Lower lobe of right lung (tissue), 2 donors: ENCODE data around the gene BMPR1B. TPM values are rescaled to one million over a fixed set of nuclear protein-coding genes. Genes with fewer than 3 reads are reported as not detected.

Source experiments
- ATAC-seq, 2 donors: fragments of 200-7000 bp; cut with Tn5 transposase; one replicate each; pipeline ENCODE4 v1.9.1; 2020 to 2022; ENCODE audit warnings: mild to moderate bottlenecking in 2 of 2, moderate library complexity in 2 of 2
- DNase-seq: peaks from one replicate; pipeline ENCODE4 v3.0.0-alpha.2; 2020
- H3K27ac ChIP-seq: fragments of 200-600 bp; one replicate; pipeline ENCODE4 v1.8.0; 2022
- H3K27me3 ChIP-seq: fragments of 200-600 bp; one replicate; pipeline ENCODE4 v1.8.0; 2022; ENCODE audit warnings: low read depth
- H3K36me3 ChIP-seq: fragments of 200-600 bp; one replicate; pipeline ENCODE4 v1.8.0; 2022; ENCODE audit warnings: mild to moderate bottlenecking
- H3K4me1 ChIP-seq: fragments of 200-600 bp; one replicate; pipeline ENCODE4 v1.8.0; 2022
- H3K4me3 ChIP-seq: fragments of 200-600 bp; one replicate; pipeline ENCODE4 v1.8.0; 2022; ENCODE audit warnings: mild to moderate bottlenecking
- H3K9me3 ChIP-seq: fragments of 200-600 bp; one replicate; pipeline ENCODE4 v1.8.0; 2022
- intact Hi-C: fragments of 100-400 bp; cut with DNase I; formaldehyde crosslinking; loops from one replicate; pipeline ENCODE4 v1.11.0; 2022
- total RNA-seq: library from RNA; stranded (reverse); fragmentation: NEBNext Ultra II Directional; extraction: Animal tissue kit (Norgen Biotek cat#: 25700); gene quantifications from one replicate; pipeline ENCODE4 v1.2.1, GENCODE V29; 2021
- TF ChIP-seq, protein P1 (sequence below): fragments of 200-600 bp; IDR thresholded peaks from one replicate; pipeline ENCODE4 v1.8.0; 2022; ENCODE audit warnings: antibody characterized with exemption, mild to moderate bottlenecking
- donor health status: DM: no; HTN: yes; CAD: no; lungs with severe emphysema.

BMPR1B gene
- total RNA-seq, 1 donor from 2014 or later, result 6.0 TPM

DNA sequence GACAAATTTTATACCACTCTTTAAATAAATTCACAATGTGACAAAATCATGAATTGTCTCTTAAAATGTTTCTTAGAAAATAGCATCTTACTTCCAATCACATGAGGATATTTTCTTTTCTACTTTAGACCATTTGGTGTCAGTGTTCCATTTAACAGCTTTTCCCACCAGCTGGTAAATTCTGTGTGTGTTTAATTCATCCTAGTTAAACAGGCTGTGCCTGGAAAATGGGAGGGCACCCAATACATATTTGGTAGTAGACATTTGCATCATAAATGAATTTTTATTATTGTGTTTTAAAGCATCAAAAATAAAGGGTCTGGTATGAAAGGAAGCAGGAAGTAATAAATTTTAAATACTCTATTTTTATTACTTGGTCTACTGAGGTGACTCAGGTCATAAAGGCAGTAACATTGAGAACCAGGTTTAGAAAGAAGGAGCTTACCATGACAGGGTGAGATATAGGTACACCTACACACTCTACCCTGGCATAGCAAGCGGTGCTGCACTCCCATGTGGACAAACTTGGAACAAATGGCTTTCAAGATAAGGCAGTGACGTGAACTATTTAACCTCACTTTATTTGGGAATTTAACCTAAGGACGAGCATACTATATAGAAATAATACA is 344.5 kb downstream of the BMPR1B start:
- Histone ChIP-seq H3K9me3 (no peaks in the 10 kb centered on the region), H3K4me1 (no peaks in the 10 kb centered on the region), H3K4me3 (no peak overlapping the region), H3K36me3 (no peaks in the 10 kb centered on the region), H3K27ac (no peak overlapping the region), H3K27me3 (no peaks in the 10 kb centered on the region)
- no peak for DNase-seq
- TF ChIP-seq, protein P1, sequence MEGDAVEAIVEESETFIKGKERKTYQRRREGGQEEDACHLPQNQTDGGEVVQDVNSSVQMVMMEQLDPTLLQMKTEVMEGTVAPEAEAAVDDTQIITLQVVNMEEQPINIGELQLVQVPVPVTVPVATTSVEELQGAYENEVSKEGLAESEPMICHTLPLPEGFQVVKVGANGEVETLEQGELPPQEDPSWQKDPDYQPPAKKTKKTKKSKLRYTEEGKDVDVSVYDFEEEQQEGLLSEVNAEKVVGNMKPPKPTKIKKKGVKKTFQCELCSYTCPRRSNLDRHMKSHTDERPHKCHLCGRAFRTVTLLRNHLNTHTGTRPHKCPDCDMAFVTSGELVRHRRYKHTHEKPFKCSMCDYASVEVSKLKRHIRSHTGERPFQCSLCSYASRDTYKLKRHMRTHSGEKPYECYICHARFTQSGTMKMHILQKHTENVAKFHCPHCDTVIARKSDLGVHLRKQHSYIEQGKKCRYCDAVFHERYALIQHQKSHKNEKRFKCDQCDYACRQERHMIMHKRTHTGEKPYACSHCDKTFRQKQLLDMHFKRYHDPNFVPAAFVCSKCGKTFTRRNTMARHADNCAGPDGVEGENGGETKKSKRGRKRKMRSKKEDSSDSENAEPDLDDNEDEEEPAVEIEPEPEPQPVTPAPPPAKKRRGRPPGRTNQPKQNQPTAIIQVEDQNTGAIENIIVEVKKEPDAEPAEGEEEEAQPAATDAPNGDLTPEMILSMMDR, result no peak
- no peak for ATAC-seq
- intact Hi-C loops, result no loop called here

DNA sequence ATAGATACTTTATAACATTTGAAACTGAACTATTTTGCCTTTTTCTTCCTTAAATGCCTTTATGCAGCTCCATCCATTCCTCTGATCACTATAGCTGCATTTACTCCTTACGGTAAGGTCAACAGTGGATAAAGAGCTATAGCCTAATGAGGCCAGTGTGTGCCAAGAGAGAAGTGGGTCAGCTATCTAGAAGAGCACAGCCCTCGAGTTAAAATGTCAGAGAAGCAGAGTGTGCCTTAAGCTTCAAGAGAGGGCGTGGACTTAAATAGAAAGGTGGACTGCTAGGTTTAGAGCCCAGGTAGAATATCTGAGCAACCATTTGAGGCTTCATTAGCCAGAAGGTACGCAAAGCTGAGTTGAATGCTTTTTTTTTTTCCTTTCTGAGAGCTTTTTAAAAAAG is 347.4 kb downstream of the BMPR1B start:
- H3K27ac ChIP-seq, result no peak overlapping the region
- DNase-seq (no peak), ATAC-seq (peak; percentile 79 to 85)
- no peaks in the 10 kb centered on the region for H3K36me3 ChIP-seq
- H3K4me1 ChIP-seq, result no peaks in the 10 kb centered on the region
- no peak overlapping the region for H3K4me3 ChIP-seq
- TF ChIP-seq, protein P1, result no peak
- no peaks in the 10 kb centered on the region for H3K27me3 ChIP-seq
- H3K9me3 ChIP-seq, result no peaks in the 10 kb centered on the region
- intact Hi-C loops, result no loop called here

DNA sequence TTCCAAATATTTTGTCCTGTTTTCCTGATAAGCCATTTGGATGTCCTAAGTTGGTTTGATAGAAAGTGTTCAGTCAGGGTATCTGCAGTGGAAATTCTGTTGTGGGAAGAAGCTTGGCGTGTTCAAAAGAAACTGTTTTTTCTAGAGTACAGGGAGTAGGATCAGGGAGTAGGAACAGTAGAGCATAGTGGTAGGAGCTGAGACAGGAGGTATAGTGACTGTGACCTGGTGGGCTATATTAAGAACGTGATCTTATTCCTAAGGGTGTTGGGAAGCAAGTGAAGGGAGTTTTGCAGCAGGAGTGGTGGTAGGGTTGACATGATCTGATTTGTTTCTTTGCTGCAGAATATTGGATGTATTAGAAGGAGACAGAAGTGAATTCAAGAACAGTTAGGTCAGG is 348.2 kb downstream of the BMPR1B start:
- ATAC-seq (no peak), DNase-seq (no peak)
- TF ChIP-seq, protein P1, result no peak
- no peaks in the 10 kb centered on the region for H3K4me1 ChIP-seq
- no peaks in the 10 kb centered on the region for H3K9me3 ChIP-seq
- no peaks in the 10 kb centered on the region for H3K27me3 ChIP-seq
- intact Hi-C loops, result no loop called here
- no peaks in the 10 kb centered on the region for H3K36me3 ChIP-seq
- no peak overlapping the region for H3K27ac ChIP-seq
- H3K4me3 ChIP-seq, result no peak overlapping the region

- Histone ChIP-seq H3K36me3 (no peaks in the 10 kb centered on the region), H3K27me3 (no peaks in the 10 kb centered on the region), H3K4me1 (no peaks in the 10 kb centered on the region), H3K27ac (no peak overlapping the region), H3K9me3 (no peaks in the 10 kb centered on the region), H3K4me3 (no peak overlapping the region)
- ATAC-seq (no peak), DNase-seq (no peak)
- TF ChIP-seq, protein P1, result no peak
- intact Hi-C loops, result no loop called here
These were observed 348.7 kb downstream of the BMPR1B start for GRCh38 chr4:95106408-95106928.

DNA sequence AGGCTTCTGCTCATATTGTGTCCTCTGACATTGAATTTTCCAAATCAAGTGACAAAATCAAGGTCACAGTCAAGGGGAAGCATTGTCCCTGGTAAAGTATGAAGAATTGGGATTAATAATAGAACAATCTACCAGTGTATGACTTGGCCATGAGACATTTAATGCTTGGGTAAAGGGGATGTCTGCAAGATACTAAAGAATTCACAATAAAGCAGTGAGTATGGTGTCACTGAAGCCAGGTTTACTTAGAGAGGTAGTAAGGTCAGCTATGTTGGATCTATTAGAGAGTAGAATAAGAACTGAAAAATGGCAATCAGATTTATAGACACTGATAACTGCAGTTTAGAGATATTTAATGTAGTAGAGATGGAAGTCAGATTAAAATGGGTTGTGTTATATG is 349.2 kb downstream of the BMPR1B start:
- Histone ChIP-seq H3K4me3 (no peak overlapping the region), H3K36me3 (no peaks in the 10 kb centered on the region), H3K27ac (no peak overlapping the region), H3K27me3 (no peaks in the 10 kb centered on the region), H3K9me3 (no peaks in the 10 kb centered on the region), H3K4me1 (no peaks in the 10 kb centered on the region)
- DNase-seq (no peak), ATAC-seq (no peak)
- intact Hi-C loops, result no loop called here
- TF ChIP-seq, protein P1, result no peak
